HL-60 (cell line): ENCODE measurements around the gene ANK3.

Source experiments
- DNase-seq, 2 experiments: peaks; one replicate each; pipeline ENCODE4 v3.0.0-alpha.2; 2010 to 2020; ENCODE audit warnings: low read depth in 1 of 2, low spot score in 1 of 2
- H3K27ac ChIP-seq: fragments of 250-450 bp; sonication (Bioruptor Pico); replicated peaks from 2 replicates; pipeline ENCODE4 v1.5.1; 2020; ENCODE audit warnings: mild to moderate bottlenecking, moderate library complexity
- H3K27me3 ChIP-seq: fragments of 250-450 bp; sonication (Bioruptor Pico); 2 replicates; pipeline ENCODE4 v1.5.1; 2021; ENCODE audit warnings: mild to moderate bottlenecking, moderate library complexity; ENCODE audit not compliant: insufficient read depth, poor library complexity, severe bottlenecking
- H3K4me3 ChIP-seq: replicated peaks from 2 replicates; pipeline ENCODE4 v1.5.1; 2011; ENCODE audit warnings: mild to moderate bottlenecking, control low read depth, low read length; ENCODE audit not compliant: insufficient read depth
- CTCF ChIP-seq: IDR thresholded peaks from one replicate; pipeline ENCODE4 v1.5.1; 2011; ENCODE audit warnings: low read length, control low read depth, inconsistent platforms; ENCODE audit not compliant: insufficient read depth
- GABPA ChIP-seq: IDR thresholded peaks from 2 replicates; pipeline ENCODE4 v1.6.1; 2012; ENCODE audit warnings: low read depth
- POLR2AphosphoS5 ChIP-seq: IDR thresholded peaks from 2 replicates; pipeline ENCODE4 v1.6.1; 2012; ENCODE audit warnings: low read depth
- SPI1 ChIP-seq: IDR thresholded peaks from 2 replicates; pipeline ENCODE4 v1.6.1; 2012; ENCODE audit warnings: low read depth, mild to moderate bottlenecking, borderline replicate concordance
- TF ChIP-seq, protein P1 (sequence below): IDR thresholded peaks from 2 replicates; pipeline ENCODE4 v1.6.1; 2012; ENCODE audit warnings: low read depth; ENCODE audit not compliant: insufficient replicate concordance

Gene ANK3

DNA sequence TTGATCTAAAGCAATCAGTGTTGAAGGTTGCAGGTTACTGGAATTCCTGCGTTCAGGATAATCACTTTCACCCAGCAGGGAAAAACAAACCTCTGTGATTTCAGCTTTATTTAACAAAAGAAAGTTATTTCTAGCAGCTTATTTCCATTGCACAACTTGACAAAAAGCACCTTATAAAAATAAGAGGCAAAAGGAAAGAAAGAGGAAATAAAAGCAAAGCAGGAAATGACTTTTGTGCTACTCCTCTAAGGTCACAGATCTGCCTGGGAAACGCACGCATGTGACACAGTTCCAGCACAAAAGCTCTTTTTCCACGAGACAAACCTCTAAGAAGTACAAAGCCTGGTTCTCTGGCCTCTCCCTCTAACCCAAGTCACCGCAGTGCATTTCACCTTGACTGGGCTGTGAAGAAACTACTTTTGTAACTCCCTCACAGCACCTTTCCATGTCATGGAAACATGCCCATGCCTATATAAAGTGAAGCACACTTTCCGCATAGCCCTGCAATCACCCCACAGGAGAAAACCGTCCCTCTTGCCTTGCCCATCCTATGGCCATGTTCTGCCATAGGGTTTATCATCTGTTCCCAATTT is 870 bp downstream of the ANK3 start:
- no peak for DNase-seq
- Histone ChIP-seq H3K4me3 (no peak overlapping the region), H3K27me3 (no peaks in the 10 kb centered on the region), H3K27ac (no peak overlapping the region)
- TF ChIP-seq GABPA (no peak), CTCF (no peak), POLR2AphosphoS5 (no peak), SPI1 (no peak)
- TF ChIP-seq, protein P1, sequence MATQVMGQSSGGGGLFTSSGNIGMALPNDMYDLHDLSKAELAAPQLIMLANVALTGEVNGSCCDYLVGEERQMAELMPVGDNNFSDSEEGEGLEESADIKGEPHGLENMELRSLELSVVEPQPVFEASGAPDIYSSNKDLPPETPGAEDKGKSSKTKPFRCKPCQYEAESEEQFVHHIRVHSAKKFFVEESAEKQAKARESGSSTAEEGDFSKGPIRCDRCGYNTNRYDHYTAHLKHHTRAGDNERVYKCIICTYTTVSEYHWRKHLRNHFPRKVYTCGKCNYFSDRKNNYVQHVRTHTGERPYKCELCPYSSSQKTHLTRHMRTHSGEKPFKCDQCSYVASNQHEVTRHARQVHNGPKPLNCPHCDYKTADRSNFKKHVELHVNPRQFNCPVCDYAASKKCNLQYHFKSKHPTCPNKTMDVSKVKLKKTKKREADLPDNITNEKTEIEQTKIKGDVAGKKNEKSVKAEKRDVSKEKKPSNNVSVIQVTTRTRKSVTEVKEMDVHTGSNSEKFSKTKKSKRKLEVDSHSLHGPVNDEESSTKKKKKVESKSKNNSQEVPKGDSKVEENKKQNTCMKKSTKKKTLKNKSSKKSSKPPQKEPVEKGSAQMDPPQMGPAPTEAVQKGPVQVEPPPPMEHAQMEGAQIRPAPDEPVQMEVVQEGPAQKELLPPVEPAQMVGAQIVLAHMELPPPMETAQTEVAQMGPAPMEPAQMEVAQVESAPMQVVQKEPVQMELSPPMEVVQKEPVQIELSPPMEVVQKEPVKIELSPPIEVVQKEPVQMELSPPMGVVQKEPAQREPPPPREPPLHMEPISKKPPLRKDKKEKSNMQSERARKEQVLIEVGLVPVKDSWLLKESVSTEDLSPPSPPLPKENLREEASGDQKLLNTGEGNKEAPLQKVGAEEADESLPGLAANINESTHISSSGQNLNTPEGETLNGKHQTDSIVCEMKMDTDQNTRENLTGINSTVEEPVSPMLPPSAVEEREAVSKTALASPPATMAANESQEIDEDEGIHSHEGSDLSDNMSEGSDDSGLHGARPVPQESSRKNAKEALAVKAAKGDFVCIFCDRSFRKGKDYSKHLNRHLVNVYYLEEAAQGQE, result no peak

DNA sequence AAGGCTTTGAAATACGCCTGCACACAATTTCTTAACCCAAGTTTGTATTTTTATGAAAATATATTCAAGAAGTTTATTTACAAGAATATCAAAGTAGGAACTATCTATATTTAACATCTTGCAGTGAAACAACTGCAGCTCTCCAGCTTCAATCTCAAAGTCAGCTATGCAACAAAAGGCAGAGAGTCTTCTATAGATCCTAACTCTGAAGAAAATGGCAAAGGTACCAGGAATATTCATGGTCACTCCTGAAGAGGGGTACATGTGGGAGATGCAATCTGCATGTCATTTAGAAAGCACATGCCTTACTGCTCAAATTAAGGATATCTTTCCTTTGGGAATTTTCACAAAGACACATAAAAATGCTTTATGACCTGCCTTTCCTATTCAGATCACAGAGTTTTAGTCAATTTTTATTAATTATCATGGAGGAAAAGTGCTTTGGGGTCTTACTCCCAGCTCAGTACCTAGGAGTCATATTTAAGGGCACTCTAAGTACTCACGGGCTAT is 1.5 kb downstream of the ANK3 start:
- DNase-seq, result no peak
- Histone ChIP-seq H3K4me3 (no peak overlapping the region), H3K27ac (no peak overlapping the region), H3K27me3 (no peaks in the 10 kb centered on the region)
- no peak for TF ChIP-seq CTCF
- no peak for TF ChIP-seq POLR2AphosphoS5
- no peak for TF ChIP-seq SPI1
- TF ChIP-seq GABPA, result no peak
- TF ChIP-seq, protein P1, result no peak

DNA sequence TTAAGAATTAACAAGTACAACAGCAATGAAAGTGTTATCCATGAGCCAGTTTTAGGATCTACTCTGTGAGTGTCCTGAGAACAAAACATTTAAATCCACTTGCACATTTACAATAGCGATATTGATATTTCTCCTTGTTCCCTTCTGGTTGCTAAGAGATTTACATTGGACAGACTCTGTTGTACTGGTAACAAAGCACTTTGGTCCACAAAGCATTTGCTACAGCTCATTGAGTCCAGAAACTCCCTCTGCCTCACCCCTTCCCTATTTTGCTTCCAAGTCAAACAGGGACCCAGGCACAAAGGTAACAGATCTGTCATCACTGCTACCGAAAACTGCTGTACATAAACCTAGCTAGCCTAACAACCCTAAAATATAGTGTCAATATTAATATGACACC is 2.1 kb downstream of the ANK3 start:
- TF ChIP-seq POLR2AphosphoS5 (no peak), SPI1 (no peak), CTCF (no peak), GABPA (no peak)
- TF ChIP-seq, protein P1, result no peak
- H3K27me3 ChIP-seq, result no peaks in the 10 kb centered on the region
- no peak overlapping the region for H3K4me3 ChIP-seq
- DNase-seq, result no peak
- H3K27ac ChIP-seq, result no peak overlapping the region
